ENCODE results near the gene SBF2. TPM values are rescaled to one million over a fixed set of nuclear protein-coding genes. Genes with fewer than 3 reads are reported as not detected.
A peak's percentile ranks its signal among the peaks of the same experiment; 100 is the strongest.

SBF2 gene
- 7.9 and 12.0 TPM in 2 replicates for total RNA-seq

- Mint-ChIP-seq H3K27me3 (peaks cover 29% of the 10 kb centered on the region), H3K4me1 (peaks cover 27% of the 10 kb centered on the region), H3K4me3 (peak within 1 kb of the TSS; percentile 81), H3K36me3 (ENCODE audit: low read depth) (no peaks in the 10 kb centered on the region), H3K9me3 (no peaks in the 10 kb centered on the region), H3K27ac (no peak within 1 kb of the TSS)
- TF ChIP-seq CTCF (IDR thresholded peaks at IDR 0.05), result no peak
- ChIA-PET CTCF (interaction anchor here (0.9 kb wide), 1 partner anchor 38 kb away, joined by 4 read pairs; no protein-coding TSS in a partner anchor), POLR2A (interaction anchor here (0.5 kb wide), 1 partner anchor 690 kb away, joined by 3 read pairs; no protein-coding TSS in a partner anchor)
- intact Hi-C loops (cut with micrococcal nuclease), result loop anchor here (1.0 to 10.0 kb wide), 3 partner anchors 12 to 1609 kb away; partner anchors contain the start of genes ADM, RPL27A, TRIM66 and ZBED5
- DNase-seq (peak; percentile 78), ATAC-seq (ENCODE audit: low read depth) (peak; percentile 66)
These were observed at the start of gene SBF2 for GRCh38 chr11:10293423-10294289. SBF2 (minus strand) TSS chr11:10294219; CDS start chr11:10294069, 150 bp downstream.

- intact Hi-C loops (cut with micrococcal nuclease), result no loop called here
- no peak for TF ChIP-seq CTCF (IDR thresholded peaks at IDR 0.05)
- Mint-ChIP-seq H3K4me1 (no peaks in the 10 kb centered on the region), H3K27me3 (peaks cover 29% of the 10 kb centered on the region), H3K36me3 (ENCODE audit: low read depth) (no peaks in the 10 kb centered on the region), H3K27ac (no peak overlapping the region), H3K9me3 (no peaks in the 10 kb centered on the region), H3K4me3 (no peak overlapping the region)
- ATAC-seq (ENCODE audit: low read depth) (no peak), DNase-seq (no peak)
- ChIA-PET POLR2A (no interaction called here), CTCF (no interaction called here)
These were observed 44.3 kb upstream of the SBF2 start for GRCh38 chr11:10338287-10338686.

- no peak for TF ChIP-seq CTCF (IDR thresholded peaks at IDR 0.05)
- H3K27me3 Mint-ChIP-seq, result peaks cover 21% of the 10 kb centered on the region
- no peak overlapping the region for H3K27ac Mint-ChIP-seq
- ChIA-PET POLR2A (interaction anchor here (0.7 kb wide), 1 partner anchor 450 kb away, joined by 4 read pairs; no protein-coding TSS in a partner anchor), CTCF (no interaction called here)
- H3K4me3 Mint-ChIP-seq, result no peak overlapping the region
- H3K9me3 Mint-ChIP-seq, result no peaks in the 10 kb centered on the region
- no peak for ATAC-seq (ENCODE audit: low read depth)
- no peak for DNase-seq
- H3K36me3 Mint-ChIP-seq (ENCODE audit: low read depth), result no peaks in the 10 kb centered on the region
- no peaks in the 10 kb centered on the region for H3K4me1 Mint-ChIP-seq
- intact Hi-C loops (cut with micrococcal nuclease), result no loop called here
These were observed 39.5 kb upstream of the SBF2 start for GRCh38 chr11:10333490-10333889.

GRCh38 chr11:10331548-10332289 is 37.7 kb upstream of the SBF2 start:
- TF ChIP-seq CTCF (IDR thresholded peaks at IDR 0.05), result no peak
- no peaks in the 10 kb centered on the region for H3K4me1 Mint-ChIP-seq
- no peak for DNase-seq
- intact Hi-C loops (cut with micrococcal nuclease), result no loop called here
- H3K9me3 Mint-ChIP-seq, result no peaks in the 10 kb centered on the region
- POLR2A ChIA-PET, result no interaction called here
- H3K27ac Mint-ChIP-seq, result no peak overlapping the region
- no peak overlapping the region for H3K4me3 Mint-ChIP-seq
- CTCF ChIA-PET, result no interaction called here
- peaks cover 23% of the 10 kb centered on the region for H3K27me3 Mint-ChIP-seq
- no peak for ATAC-seq (ENCODE audit: low read depth)
- no peaks in the 10 kb centered on the region for H3K36me3 Mint-ChIP-seq (ENCODE audit: low read depth)

- no peak for ATAC-seq (ENCODE audit: low read depth)
- ChIA-PET CTCF (no interaction called here), POLR2A (no interaction called here)
- H3K9me3 Mint-ChIP-seq, result no peaks in the 10 kb centered on the region
- no peaks in the 10 kb centered on the region for H3K4me1 Mint-ChIP-seq
- intact Hi-C loops (cut with micrococcal nuclease), result no loop called here
- TF ChIP-seq CTCF (IDR thresholded peaks at IDR 0.05), result no peak
- H3K4me3 Mint-ChIP-seq, result no peak overlapping the region
- no peak for DNase-seq
- H3K27ac Mint-ChIP-seq, result no peak overlapping the region
- no peaks in the 10 kb centered on the region for H3K36me3 Mint-ChIP-seq (ENCODE audit: low read depth)
- H3K27me3 Mint-ChIP-seq, result peaks cover 23% of the 10 kb centered on the region
These were observed 35.9 kb upstream of the SBF2 start for GRCh38 chr11:10329935-10330334.
